ENCODE data around the gene SPOCK1. TPM values are rescaled to one million over a fixed set of nuclear protein-coding genes. Genes with fewer than 3 reads are reported as not detected.

SPOCK1 gene
- total RNA-seq, 2 donors from 2014 or later: 2.1 to 8.5 TPM

DNA sequence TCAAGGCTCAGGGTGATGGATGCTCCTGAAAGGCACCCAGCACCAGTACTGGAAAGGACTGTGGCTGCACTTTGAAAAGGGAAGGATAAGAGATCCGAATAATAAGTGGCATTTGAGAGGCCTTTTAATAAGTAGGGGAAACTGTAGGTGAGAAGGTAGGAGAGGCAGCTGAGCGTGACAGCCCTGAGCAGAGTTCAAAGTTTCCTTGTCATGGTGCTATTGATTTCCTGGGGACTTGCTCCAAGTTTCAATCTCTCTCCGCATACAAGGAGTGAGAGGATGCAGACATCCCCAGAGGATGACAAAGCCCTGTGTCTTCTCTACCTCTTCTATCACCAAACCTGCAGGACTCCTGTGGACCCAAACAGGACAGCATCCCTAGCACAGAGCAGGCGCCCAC lies 354.5 kb downstream of the SPOCK1 start:
- intact Hi-C loops (cut with DNase I): no loop called here
- Histone ChIP-seq H3K9ac (ENCODE audit: low read depth in 2 of 2, low read length in 2 of 2) (no peak overlapping the region), H3K27me3 (no peaks in the 10 kb centered on the region), H3K36me3 (no peaks in the 10 kb centered on the region), H3K4me1 (no peaks in the 10 kb centered on the region), H3K27ac (no peak overlapping the region), H3K9me3 (no peaks in the 10 kb centered on the region), H3K4me3 (no peak overlapping the region)
- TF ChIP-seq, protein P1, sequence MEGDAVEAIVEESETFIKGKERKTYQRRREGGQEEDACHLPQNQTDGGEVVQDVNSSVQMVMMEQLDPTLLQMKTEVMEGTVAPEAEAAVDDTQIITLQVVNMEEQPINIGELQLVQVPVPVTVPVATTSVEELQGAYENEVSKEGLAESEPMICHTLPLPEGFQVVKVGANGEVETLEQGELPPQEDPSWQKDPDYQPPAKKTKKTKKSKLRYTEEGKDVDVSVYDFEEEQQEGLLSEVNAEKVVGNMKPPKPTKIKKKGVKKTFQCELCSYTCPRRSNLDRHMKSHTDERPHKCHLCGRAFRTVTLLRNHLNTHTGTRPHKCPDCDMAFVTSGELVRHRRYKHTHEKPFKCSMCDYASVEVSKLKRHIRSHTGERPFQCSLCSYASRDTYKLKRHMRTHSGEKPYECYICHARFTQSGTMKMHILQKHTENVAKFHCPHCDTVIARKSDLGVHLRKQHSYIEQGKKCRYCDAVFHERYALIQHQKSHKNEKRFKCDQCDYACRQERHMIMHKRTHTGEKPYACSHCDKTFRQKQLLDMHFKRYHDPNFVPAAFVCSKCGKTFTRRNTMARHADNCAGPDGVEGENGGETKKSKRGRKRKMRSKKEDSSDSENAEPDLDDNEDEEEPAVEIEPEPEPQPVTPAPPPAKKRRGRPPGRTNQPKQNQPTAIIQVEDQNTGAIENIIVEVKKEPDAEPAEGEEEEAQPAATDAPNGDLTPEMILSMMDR (IDR thresholded peaks at IDR 0.05): no peak
- DNase-seq: no peak

DNA sequence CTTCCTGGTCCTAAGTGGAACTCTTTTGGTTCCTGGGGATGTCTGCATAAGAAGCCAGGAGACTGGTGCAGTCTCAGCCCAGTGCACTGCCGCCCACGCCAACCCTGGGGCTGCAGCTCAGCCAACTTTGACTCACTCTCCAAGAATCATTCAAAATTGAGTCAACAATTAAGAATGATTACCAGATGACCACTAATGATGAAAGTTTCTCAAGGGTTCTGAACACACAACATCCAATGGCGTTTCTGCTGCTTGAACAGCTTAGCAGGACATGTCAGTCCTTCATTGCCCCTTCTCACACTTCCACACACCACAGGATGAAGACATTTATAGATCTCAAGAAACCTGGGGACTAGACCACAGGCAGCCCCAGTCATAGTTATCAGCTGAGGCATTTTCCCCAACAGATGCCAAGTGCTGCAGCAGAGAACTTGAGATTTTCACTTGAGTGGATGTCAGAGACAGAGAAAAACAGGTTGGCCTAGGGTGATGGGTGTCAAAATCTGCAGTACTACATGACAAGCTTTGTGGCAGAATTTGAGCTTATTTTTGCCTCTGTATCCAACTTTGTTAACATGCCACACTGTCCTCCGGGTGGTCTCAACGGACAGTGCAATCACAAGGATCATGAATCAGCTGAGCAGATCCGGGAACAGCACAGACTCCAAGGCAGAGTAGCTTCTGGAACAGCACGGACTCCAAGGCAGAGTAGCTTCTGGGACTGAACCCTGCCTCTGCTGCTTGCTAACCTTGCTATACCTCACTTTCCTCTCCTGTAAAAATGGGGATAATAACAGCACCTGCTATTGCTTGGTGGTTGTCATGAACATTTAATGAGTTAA lies 356.1 kb downstream of the SPOCK1 start:
- Histone ChIP-seq H3K9me3 (no peaks in the 10 kb centered on the region), H3K36me3 (no peaks in the 10 kb centered on the region), H3K27me3 (no peaks in the 10 kb centered on the region), H3K9ac (ENCODE audit: low read depth in 2 of 2, low read length in 2 of 2) (no peak overlapping the region), H3K27ac (no peak overlapping the region), H3K4me1 (no peaks in the 10 kb centered on the region), H3K4me3 (no peak overlapping the region)
- TF ChIP-seq, protein P1 (IDR thresholded peaks at IDR 0.05): no peak
- DNase-seq: no peak
- intact Hi-C loops (cut with DNase I): no loop called here

DNA sequence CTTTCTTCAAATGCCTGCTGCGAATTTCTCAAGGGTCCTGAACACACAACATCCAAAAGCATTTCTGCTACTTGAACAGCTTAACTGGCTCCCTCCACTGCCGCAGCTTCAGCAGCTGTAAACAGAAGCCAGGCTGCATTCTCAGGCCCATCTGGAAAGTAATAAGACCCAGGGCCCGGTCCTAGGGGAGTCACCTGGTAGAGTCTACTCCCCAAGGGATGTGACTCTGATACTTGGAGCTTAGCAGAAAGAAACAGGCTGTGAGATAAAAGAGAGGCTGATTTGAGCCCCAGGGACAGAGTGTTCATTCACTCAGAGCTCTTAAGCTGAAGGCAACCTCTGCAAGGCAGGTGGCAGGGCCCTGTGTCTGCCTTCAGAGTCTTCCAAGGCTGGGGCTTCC lies 356.8 kb downstream of the SPOCK1 start:
- Histone ChIP-seq H3K27ac (no peak overlapping the region), H3K9ac (ENCODE audit: low read depth in 2 of 2, low read length in 2 of 2) (no peak overlapping the region), H3K36me3 (no peaks in the 10 kb centered on the region), H3K4me3 (no peak overlapping the region), H3K9me3 (no peaks in the 10 kb centered on the region), H3K27me3 (no peaks in the 10 kb centered on the region), H3K4me1 (no peaks in the 10 kb centered on the region)
- no peak for DNase-seq
- intact Hi-C loops (cut with DNase I): no loop called here
- TF ChIP-seq, protein P1 (IDR thresholded peaks at IDR 0.05): no peak

DNA sequence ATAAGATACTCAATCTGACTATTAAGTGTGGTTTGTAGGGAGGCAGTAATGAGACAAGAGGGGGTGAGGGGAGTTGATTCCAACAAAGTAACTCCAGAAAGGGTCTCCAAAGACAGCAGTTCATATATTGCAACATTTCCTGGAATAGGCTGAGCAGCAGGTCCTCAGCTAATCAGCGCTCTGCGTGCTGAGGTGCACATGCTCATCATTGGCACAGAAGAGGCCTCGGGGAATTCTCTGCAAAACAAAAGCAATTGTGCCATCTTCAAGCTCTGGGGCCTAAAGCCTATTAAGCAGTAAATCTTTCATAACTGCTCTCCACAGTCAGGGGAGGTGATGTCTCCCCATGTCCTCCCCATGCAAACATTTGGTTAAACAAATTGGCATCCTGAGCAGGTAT lies 357.3 kb downstream of the SPOCK1 start:
- H3K4me3 ChIP-seq: no peak overlapping the region
- TF ChIP-seq, protein P1 (IDR thresholded peaks at IDR 0.05): no peak
- H3K27ac ChIP-seq: no peak overlapping the region
- no peaks in the 10 kb centered on the region for H3K4me1 ChIP-seq
- intact Hi-C loops (cut with DNase I): no loop called here
- no peak for DNase-seq
- no peaks in the 10 kb centered on the region for H3K36me3 ChIP-seq
- no peaks in the 10 kb centered on the region for H3K27me3 ChIP-seq
- no peaks in the 10 kb centered on the region for H3K9me3 ChIP-seq
- H3K9ac ChIP-seq (ENCODE audit: low read depth in 2 of 2, low read length in 2 of 2): no peak overlapping the region

DNA sequence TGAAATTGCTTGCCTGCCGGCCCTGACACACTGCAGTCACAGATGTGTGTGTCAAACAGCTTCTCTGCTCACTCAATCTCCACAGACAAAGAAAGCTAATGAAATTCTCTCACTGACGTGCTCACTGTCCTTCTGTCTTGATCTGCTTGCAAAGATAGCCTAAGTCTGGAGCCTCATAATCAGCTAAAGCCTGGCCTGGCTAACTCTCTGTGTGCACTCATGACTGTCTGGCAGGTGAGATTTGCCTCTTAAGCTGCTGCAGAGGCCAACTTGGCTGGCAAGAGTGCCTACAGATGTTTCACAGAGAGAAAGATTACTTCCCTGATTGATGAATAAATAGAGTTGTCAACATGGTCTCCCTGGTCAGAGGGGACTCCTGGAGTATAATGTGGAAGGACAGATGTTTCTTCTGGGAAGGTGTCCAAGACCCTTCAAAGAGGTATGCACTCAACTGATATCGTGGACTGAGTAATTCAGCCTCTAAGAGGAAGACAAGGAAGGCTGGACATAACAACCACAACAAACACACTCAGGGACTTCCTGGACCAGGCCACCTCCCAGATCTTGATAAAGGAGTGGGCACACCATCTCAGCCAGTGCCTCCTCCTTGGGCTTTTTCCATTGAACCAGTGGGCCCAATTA lies 362.0 kb downstream of the SPOCK1 start:
- no peak overlapping the region for H3K27ac ChIP-seq
- H3K4me3 ChIP-seq: no peak overlapping the region
- no peaks in the 10 kb centered on the region for H3K4me1 ChIP-seq
- no peaks in the 10 kb centered on the region for H3K9me3 ChIP-seq
- intact Hi-C loops (cut with DNase I): no loop called here
- TF ChIP-seq, protein P1 (IDR thresholded peaks at IDR 0.05): no peak
- no peak overlapping the region for H3K9ac ChIP-seq (ENCODE audit: low read depth in 2 of 2, low read length in 2 of 2)
- no peaks in the 10 kb centered on the region for H3K36me3 ChIP-seq
- H3K27me3 ChIP-seq: no peaks in the 10 kb centered on the region
- no peak for DNase-seq
